Measurements from ENCODE around the gene ACTA1. TPM values are rescaled to one million over a fixed set of nuclear protein-coding genes. Genes with fewer than 3 reads are reported as not detected.

The ACTA1 gene
- polyA plus RNA-seq, 1 donor (not counting 4 experiments of a cell fraction or from before 2014, with no cell fraction given) = 0.05 TPM

GRCh38 chr1:229437443-229437842 lies 3.5 kb upstream of the ACTA1 start:
- no peak overlapping the region for H3K4me3 ChIP-seq (ENCODE audit: control insufficient read depth in 2 of 3, extremely low read depth in 1 of 3, insufficient read depth in 2 of 3, low read depth in 1 of 3, low read length in 3 of 3)
- no peak overlapping the region for H3K9ac ChIP-seq (ENCODE audit: control insufficient read depth, extremely low read depth, insufficient read depth, low read length)
- no peak overlapping the region for H3K4me2 ChIP-seq (ENCODE audit: control insufficient read depth, extremely low read depth, insufficient read depth, low read depth, low read length)
- FAIRE-seq = no peak
- DNase-seq (ENCODE audit: low read depth, low spot score) = no peak
- H3K27me3 ChIP-seq (ENCODE audit: control insufficient read depth, extremely low read depth, insufficient read depth, low read length) = peaks cover 36% of the 10 kb centered on the region
- no peaks in the 10 kb centered on the region for H3K4me1 ChIP-seq (ENCODE audit: control insufficient read depth, extremely low read depth, insufficient read depth, low read length)
- dilution Hi-C loops (cut with MboI; ENCODE audit: extremely low pct_ligation_motif_present, low sequenced_read_pairs) = no loop called here
- no peaks in the 10 kb centered on the region for H3K9me3 ChIP-seq (ENCODE audit: control insufficient read depth, low read depth, low read length)
- TF ChIP-seq EZH2 (IDR thresholded peaks at IDR 0.05; ENCODE audit: low read length) = no peak
- TF ChIP-seq CTCF (optimal IDR thresholded peaks at IDR 0.05 in 1 of 3, IDR thresholded peaks at IDR 0.05 in 1 of 3, conservative IDR thresholded peaks at IDR 0.05 in 1 of 3; ENCODE audit: extremely low read depth in 1 of 3, insufficient read depth in 2 of 3, low read length in 3 of 3) = no peak
- H3K27ac ChIP-seq (ENCODE audit: control insufficient read depth, insufficient read depth, low read length) = no peak overlapping the region
- no peaks in the 10 kb centered on the region for H4K20me1 ChIP-seq (ENCODE audit: control insufficient read depth, extremely low read depth, insufficient read depth, low read length)
- no peak overlapping the region for H2AFZ ChIP-seq (ENCODE audit: control insufficient read depth, low read length)
- H3K79me2 ChIP-seq (ENCODE audit: control insufficient read depth, insufficient read depth, low read length) = no peaks in the 10 kb centered on the region
- no peaks in the 10 kb centered on the region for H3K9me1 ChIP-seq (ENCODE audit: control insufficient read depth, extremely low read depth, insufficient read depth, low read length)
- H3K36me3 ChIP-seq (ENCODE audit: control insufficient read depth in 2 of 2, extremely low read depth in 1 of 2, insufficient read depth in 2 of 2, low read length in 2 of 2) = peaks cover 5 to 9% of the 10 kb centered on the region in 2 experiments

GRCh38 chr1:229436201-229436600 lies 2.3 kb upstream of the ACTA1 start:
- H3K4me1 ChIP-seq (ENCODE audit: control insufficient read depth, extremely low read depth, insufficient read depth, low read length) = no peaks in the 10 kb centered on the region
- H3K79me2 ChIP-seq (ENCODE audit: control insufficient read depth, insufficient read depth, low read length) = no peaks in the 10 kb centered on the region
- H3K27ac ChIP-seq (ENCODE audit: control insufficient read depth, insufficient read depth, low read length) = no peak overlapping the region
- no peaks in the 10 kb centered on the region for H4K20me1 ChIP-seq (ENCODE audit: control insufficient read depth, extremely low read depth, insufficient read depth, low read length)
- no peak overlapping the region for H3K4me2 ChIP-seq (ENCODE audit: control insufficient read depth, extremely low read depth, insufficient read depth, low read depth, low read length)
- H3K36me3 ChIP-seq (ENCODE audit: control insufficient read depth in 2 of 2, extremely low read depth in 1 of 2, insufficient read depth in 2 of 2, low read length in 2 of 2) = peaks cover 3 to 5% of the 10 kb centered on the region in 2 experiments
- DNase-seq (ENCODE audit: low read depth, low spot score) (no peak), FAIRE-seq (no peak)
- dilution Hi-C loops (cut with MboI; ENCODE audit: extremely low pct_ligation_motif_present, low sequenced_read_pairs) = no loop called here
- peaks cover 48% of the 10 kb centered on the region for H3K27me3 ChIP-seq (ENCODE audit: control insufficient read depth, extremely low read depth, insufficient read depth, low read length)
- H3K4me3 ChIP-seq (ENCODE audit: control insufficient read depth in 2 of 3, extremely low read depth in 1 of 3, insufficient read depth in 2 of 3, low read depth in 1 of 3, low read length in 3 of 3) = no peak overlapping the region
- no peaks in the 10 kb centered on the region for H3K9me3 ChIP-seq (ENCODE audit: control insufficient read depth, low read depth, low read length)
- H3K9ac ChIP-seq (ENCODE audit: control insufficient read depth, extremely low read depth, insufficient read depth, low read length) = no peak overlapping the region
- no peaks in the 10 kb centered on the region for H3K9me1 ChIP-seq (ENCODE audit: control insufficient read depth, extremely low read depth, insufficient read depth, low read length)
- H2AFZ ChIP-seq (ENCODE audit: control insufficient read depth, low read length) = no peak overlapping the region
- no peak for TF ChIP-seq CTCF (optimal IDR thresholded peaks at IDR 0.05 in 1 of 3, IDR thresholded peaks at IDR 0.05 in 1 of 3, conservative IDR thresholded peaks at IDR 0.05 in 1 of 3; ENCODE audit: extremely low read depth in 1 of 3, insufficient read depth in 2 of 3, low read length in 3 of 3)
- TF ChIP-seq EZH2 (IDR thresholded peaks at IDR 0.05; ENCODE audit: low read length) = no peak
